ENCODE results near the gene MIAT. TPM values are rescaled to one million over a fixed set of nuclear protein-coding genes. Genes with fewer than 3 reads are reported as not detected.

MIAT gene
- total and polyA plus RNA-seq, 9 of the 15 experiments (the other 6 are each of a cell fraction or from before 2014, with no cell fraction given): 0.03 to 0.93 (median 0.34) TPM

GRCh38 chr22:26618455-26618854 lies 38.9 kb upstream of the MIAT start:
- Histone ChIP-seq H3K9ac (ENCODE audit: insufficient read depth in 1 of 2, low read depth in 2 of 2, low read length in 2 of 2) (peak overlapping the region; percentile 59 to 84; a peak in 2 of 4 replicates), H2AFZ (ENCODE audit: low read depth, low read length) (peak overlapping the region; percentile 83), H3K4me2 (ENCODE audit: insufficient read depth, low read length) (peak overlapping the region; percentile 57; the same call in 1 of the 2 replicates), H3K79me2 (ENCODE audit: control insufficient read depth, insufficient read depth, low read length) (no peaks in the 10 kb centered on the region), H3K36me3 (ENCODE audit: control insufficient read depth, insufficient read depth, low read length) (no peaks in the 10 kb centered on the region), H3K4me3 (no peak overlapping the region), H3K9me3 (replicated peaks; ENCODE audit: control insufficient read depth, insufficient read depth, low read depth, low read length) (no peaks in the 10 kb centered on the region), H3K4me1 (replicated peaks in 1 of 2; ENCODE audit: control insufficient read depth in 2 of 2, insufficient read depth in 2 of 2, low read length in 2 of 2) (peaks cover 45 to 48% of the 10 kb centered on the region in 2 experiments), H3K27me3 (ENCODE audit: control insufficient read depth in 2 of 2, insufficient read depth in 2 of 2, low read length in 2 of 2) (no peaks in the 10 kb centered on the region), H3K9me1 (ENCODE audit: control insufficient read depth, insufficient read depth, low read length) (no peaks in the 10 kb centered on the region), H3K27ac (ENCODE audit: extremely low read depth, low read depth, low read length) (peak overlapping the region; percentile 75), H4K20me1 (replicated peaks; ENCODE audit: control insufficient read depth, insufficient read depth, low read length) (no peaks in the 10 kb centered on the region)
- in situ Hi-C loops (cut with MboI): no loop called here
- ChIA-PET POLR2A (no interaction called here), CTCF (ENCODE audit: low intra/inter-chr PET ratio) (no interaction called here)
- 18% methylated on average over 7 of the region's 8 CpGs for WGBS (ENCODE audit: insufficient coverage, low coverage, missing lambda C conversion rate)
- BruUV-seq (replicated peaks): no TSS peak
- DNase-seq (ENCODE audit: extremely low read depth in 1 of 4, low spot score in 3 of 4) (no peak), FAIRE-seq (peak; percentile 60), ATAC-seq (peak; percentile 8; the same call in 1 of the 3 replicates)
- intact Hi-C loops (cut with micrococcal nuclease): no loop called here
- peak; percentile 90 to 94 for TF ChIP-seq KDM1A (IDR thresholded peaks at IDR 0.05)
- peak; percentile 95 for TF ChIP-seq SMARCA5 (IDR thresholded peaks at IDR 0.05)
- peak; percentile 43 for TF ChIP-seq PHF20 (IDR thresholded peaks at IDR 0.05; ENCODE audit: partially characterized antibody)
- TF ChIP-seq, protein P1, sequence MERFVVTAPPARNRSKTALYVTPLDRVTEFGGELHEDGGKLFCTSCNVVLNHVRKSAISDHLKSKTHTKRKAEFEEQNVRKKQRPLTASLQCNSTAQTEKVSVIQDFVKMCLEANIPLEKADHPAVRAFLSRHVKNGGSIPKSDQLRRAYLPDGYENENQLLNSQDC (CRISPR knock-in tag; IDR thresholded peaks at IDR 0.05): no peak
- no peak for TF ChIP-seq PHF21A (IDR thresholded peaks at IDR 0.05; ENCODE audit: borderline replicate concordance, low read depth)
- TF ChIP-seq HES1 (IDR thresholded peaks at IDR 0.05; ENCODE audit: low read depth): no peak
- peak; percentile 48; the same call in 1 of the 2 replicates for TF ChIP-seq HDGF (IDR thresholded peaks at IDR 0.05)
- peak; percentile 45 for TF ChIP-seq BRD9 (IDR thresholded peaks at IDR 0.05; ENCODE audit: low read depth, partially characterized antibody)
- peak; percentile 99 for TF ChIP-seq BCOR (IDR thresholded peaks at IDR 0.05)
- TF ChIP-seq RCOR1 (IDR thresholded peaks at IDR 0.05; ENCODE audit: borderline replicate concordance in 1 of 2, low read depth in 2 of 2, low read length in 2 of 2): peak; percentile 34 to 85; a peak in 3 of 4 replicates
- 0 out of 2 replicates have a peak, but pooled peaks have one; percentile 0 for TF ChIP-seq GABPA (tag; conservative IDR thresholded peaks at IDR 0.05; ENCODE audit: low read depth)
- peak; percentile 94 for TF ChIP-seq PTBP1 (IDR thresholded peaks at IDR 0.05; ENCODE audit: low read depth, low read length)
- TF ChIP-seq MCM5 (IDR thresholded peaks at IDR 0.05; ENCODE audit: low read depth): no peak
- TF ChIP-seq HDAC2 (IDR thresholded peaks at IDR 0.05): peak; percentile 93
- 0 out of 3 replicates have a peak, but pooled peaks of 1 of the 2 experiments have one; percentile 51 for TF ChIP-seq CBX3 (IDR thresholded peaks at IDR 0.05; ENCODE audit: borderline replicate concordance in 1 of 2, low read length in 2 of 2)
- TF ChIP-seq RBM25 (IDR thresholded peaks at IDR 0.05; ENCODE audit: low read depth, low read length, severe bottlenecking): peak; percentile 98
- TF ChIP-seq CBX1 (IDR thresholded peaks at IDR 0.05; ENCODE audit: low read depth): peak; percentile 89; the same call in 1 of the 2 replicates
- TF ChIP-seq, protein P2, sequence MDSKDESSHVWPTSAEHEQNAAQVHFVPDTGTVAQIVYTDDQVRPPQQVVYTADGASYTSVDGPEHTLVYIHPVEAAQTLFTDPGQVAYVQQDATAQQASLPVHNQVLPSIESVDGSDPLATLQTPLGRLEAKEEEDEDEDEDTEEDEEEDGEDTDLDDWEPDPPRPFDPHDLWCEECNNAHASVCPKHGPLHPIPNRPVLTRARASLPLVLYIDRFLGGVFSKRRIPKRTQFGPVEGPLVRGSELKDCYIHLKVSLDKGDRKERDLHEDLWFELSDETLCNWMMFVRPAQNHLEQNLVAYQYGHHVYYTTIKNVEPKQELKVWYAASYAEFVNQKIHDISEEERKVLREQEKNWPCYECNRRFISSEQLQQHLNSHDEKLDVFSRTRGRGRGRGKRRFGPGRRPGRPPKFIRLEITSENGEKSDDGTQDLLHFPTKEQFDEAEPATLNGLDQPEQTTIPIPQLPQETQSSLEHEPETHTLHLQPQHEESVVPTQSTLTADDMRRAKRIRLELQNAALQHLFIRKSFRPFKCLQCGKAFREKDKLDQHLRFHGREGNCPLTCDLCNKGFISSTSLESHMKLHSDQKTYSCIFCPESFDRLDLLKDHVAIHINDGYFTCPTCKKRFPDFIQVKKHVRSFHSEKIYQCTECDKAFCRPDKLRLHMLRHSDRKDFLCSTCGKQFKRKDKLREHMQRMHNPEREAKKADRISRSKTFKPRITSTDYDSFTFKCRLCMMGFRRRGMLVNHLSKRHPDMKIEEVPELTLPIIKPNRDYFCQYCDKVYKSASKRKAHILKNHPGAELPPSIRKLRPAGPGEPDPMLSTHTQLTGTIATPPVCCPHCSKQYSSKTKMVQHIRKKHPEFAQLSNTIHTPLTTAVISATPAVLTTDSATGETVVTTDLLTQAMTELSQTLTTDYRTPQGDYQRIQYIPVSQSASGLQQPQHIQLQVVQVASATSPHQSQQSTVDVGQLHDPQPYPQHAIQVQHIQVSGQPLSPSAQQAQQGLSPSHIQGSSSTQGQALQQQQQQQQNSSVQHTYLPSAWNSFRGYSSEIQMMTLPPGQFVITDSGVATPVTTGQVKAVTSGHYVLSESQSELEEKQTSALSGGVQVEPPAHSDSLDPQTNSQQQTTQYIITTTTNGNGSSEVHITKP (IDR thresholded peaks at IDR 0.05; ENCODE audit: partially characterized antibody): no peak
- TF ChIP-seq SPI1 (IDR thresholded peaks at IDR 0.05; ENCODE audit: borderline replicate concordance, low read depth, low read length): peak; percentile 70; the same call in 1 of the 2 replicates
- TF ChIP-seq HCFC1 (IDR thresholded peaks at IDR 0.05; ENCODE audit: low read depth, low read length): no peak
- TF ChIP-seq ESRRA (IDR thresholded peaks at IDR 0.05; ENCODE audit: borderline replicate concordance, low read depth): peak; percentile 99
- TF ChIP-seq KLF1 (tag; IDR thresholded peaks at IDR 0.05): no peak
